ENCODE data around the gene PKNOX2. TPM values are rescaled to one million over a fixed set of nuclear protein-coding genes. Genes with fewer than 3 reads are reported as not detected.

Gene PKNOX2
- total RNA-seq, 1 experiment from 2014 or later: not detected

GRCh38 chr11:125188021-125188420, 23.5 kb downstream of the PKNOX2 start:
- in situ Hi-C loops (cut with HindIII; ENCODE audit: low pct_unique_long_range_greater_than_20kb, low sequenced_read_pairs): no loop called here
- DNase-seq (ENCODE audit: low read depth): no peak

- in situ Hi-C loops (cut with HindIII; ENCODE audit: low pct_unique_long_range_greater_than_20kb, low sequenced_read_pairs): no loop called here
- DNase-seq (ENCODE audit: low read depth): no peak
Measured at GRCh38 chr11:125190566-125190965, 26.0 kb downstream of the PKNOX2 start.

DNA sequence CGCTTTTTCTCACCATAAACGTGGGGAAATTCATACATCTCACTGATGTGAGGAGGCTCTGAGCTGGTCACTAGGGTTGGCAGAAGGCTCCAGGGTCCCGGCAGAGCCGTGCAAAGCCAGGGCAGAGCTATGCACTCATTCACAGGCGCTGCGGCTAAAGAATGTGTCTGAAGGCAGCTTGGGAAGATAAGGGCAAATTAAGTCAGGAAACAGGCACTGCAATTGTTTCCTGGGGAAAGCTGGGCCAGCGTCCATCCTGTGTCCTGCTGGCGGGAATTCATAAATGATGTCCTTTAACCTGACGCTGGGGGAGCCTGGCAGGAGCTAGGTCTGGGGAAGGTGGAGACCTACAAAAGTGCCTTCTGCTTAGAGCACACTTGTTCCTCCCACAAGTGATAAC, 27.6 kb downstream of the PKNOX2 start:
- DNase-seq (ENCODE audit: low read depth): no peak
- in situ Hi-C loops (cut with HindIII; ENCODE audit: low pct_unique_long_range_greater_than_20kb, low sequenced_read_pairs): no loop called here

DNA sequence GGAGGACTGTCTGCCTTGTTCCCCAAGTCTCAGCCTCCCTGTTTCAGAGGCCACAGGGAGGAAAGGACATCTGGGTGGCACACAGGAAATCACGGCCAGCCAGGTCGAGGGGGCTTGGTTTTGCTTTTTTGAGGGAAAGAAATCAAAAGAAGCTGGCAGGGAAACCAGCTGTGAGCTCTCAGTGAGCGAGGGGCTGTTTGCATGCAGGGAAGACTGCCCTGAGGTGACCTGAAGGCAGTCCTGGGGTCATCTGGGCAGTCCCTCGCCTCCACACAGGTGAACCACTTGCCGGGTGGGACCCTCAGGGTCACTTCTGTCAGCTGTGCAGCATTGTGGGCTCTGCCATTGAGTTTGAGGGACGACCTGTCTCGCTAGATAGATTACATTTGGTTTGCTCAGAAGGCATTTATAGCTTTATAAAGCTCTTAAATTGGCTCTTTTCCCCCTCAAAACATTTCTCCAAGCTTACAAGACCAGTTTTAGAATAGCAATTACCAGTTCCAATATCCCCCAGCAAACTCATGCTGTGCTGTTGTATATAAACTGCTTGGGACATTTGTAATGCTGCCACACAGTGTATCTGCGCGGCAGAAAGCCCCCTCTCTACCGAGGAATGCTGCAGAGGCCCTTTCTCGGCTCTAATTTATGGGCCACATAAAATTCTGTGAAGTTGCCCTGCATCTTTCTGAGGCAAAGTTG, 28.3 kb downstream of the PKNOX2 start:
- in situ Hi-C loops (cut with HindIII; ENCODE audit: low pct_unique_long_range_greater_than_20kb, low sequenced_read_pairs): no loop called here
- DNase-seq (ENCODE audit: low read depth): no peak

GRCh38 chr11:125193416-125193726, 28.8 kb downstream of the PKNOX2 start:
- no peak for DNase-seq (ENCODE audit: low read depth)
- in situ Hi-C loops (cut with HindIII; ENCODE audit: low pct_unique_long_range_greater_than_20kb, low sequenced_read_pairs): no loop called here

DNA sequence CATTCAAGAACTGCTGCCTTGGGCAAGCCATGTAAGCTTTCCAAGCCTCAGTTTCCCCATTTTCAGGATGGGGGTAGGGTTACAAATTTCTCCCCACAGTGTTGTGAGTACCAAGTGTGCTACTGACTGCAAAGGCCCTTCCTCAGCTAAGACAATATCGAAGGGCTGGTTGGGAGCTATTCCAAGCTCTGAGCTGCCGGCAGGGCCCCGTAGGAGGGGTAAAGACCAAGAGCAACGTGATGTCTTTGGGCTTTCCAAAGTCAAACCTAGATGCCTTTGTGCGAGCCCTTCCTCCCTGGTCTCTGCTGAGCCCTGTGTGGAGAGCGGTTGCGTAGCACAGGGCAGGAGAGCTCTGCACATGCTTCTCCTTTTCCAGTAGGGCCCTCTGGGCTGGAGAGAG, 29.3 kb downstream of the PKNOX2 start:
- in situ Hi-C loops (cut with HindIII; ENCODE audit: low pct_unique_long_range_greater_than_20kb, low sequenced_read_pairs): no loop called here
- no peak for DNase-seq (ENCODE audit: low read depth)

DNA sequence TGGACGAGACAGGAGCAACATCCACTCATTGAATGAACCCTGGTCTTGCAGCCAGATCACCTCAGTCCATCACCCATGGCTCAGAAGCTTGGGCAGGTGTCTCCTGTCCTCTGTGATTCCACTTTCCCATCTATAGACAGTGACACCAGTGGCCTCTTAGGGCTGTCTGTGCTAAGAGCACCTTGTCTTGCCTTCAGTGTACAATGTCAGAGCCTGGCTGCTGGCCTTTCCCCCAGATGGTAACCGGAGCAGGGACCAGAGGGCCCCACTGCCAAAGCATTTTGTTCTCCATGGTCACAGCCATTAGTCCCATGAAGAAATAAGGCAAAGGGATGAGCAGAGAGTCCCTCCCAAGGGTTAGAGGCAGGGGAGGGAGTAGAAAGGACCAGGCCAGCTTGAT, 35.4 kb downstream of the PKNOX2 start:
- in situ Hi-C loops (cut with HindIII; ENCODE audit: low pct_unique_long_range_greater_than_20kb, low sequenced_read_pairs): no loop called here
- no peak for DNase-seq (ENCODE audit: low read depth)

DNA sequence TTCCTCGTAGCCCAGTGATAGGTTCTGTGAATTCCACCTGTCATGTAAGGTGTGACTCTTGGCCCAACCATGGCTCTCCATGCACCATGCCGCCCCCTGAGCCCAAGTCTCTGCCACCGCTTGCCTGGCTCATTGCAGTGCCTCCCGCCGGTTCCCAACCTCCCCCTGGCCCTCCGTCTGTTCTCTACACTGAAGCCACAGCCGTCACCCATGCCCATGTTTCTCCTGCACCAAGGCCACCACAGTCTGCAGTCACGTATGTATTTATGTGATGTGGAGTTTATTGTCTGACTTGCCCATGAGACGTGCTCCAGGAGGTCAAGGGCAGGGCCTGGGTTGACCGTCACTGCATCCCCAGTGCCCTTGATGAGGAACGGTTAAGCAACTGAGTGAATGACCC, 35.9 kb downstream of the PKNOX2 start:
- no peak for DNase-seq (ENCODE audit: low read depth)
- in situ Hi-C loops (cut with HindIII; ENCODE audit: low pct_unique_long_range_greater_than_20kb, low sequenced_read_pairs): no loop called here

GRCh38 chr11:125201525-125202141, 37.1 kb downstream of the PKNOX2 start:
- no peak for DNase-seq (ENCODE audit: low read depth)
- in situ Hi-C loops (cut with HindIII; ENCODE audit: low pct_unique_long_range_greater_than_20kb, low sequenced_read_pairs): no loop called here

DNA sequence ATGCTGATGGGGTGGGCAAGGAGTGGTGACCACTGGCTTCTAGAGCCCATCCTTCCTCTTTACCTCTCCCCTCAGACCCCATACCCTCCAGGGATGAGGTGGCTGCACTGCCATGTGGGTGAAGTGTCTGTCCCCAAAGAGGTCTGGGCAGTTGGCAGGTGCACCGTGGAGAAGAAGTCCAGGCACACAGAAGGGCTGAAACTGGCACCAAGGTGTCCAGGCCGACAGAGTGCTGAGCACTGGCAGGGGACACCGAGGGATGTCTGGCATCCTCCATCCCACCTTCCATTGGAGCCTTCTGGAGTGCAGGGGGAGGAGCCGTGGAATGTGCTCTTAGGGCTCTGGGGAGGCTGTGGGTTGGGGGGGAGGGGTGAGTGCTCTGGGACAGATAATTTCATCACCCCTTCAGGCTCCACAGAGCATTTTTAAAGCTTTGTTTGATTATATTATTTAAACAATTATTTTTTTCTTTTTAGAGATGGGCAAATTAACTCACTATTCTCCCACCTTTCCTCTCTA, 37.9 kb downstream of the PKNOX2 start:
- in situ Hi-C loops (cut with HindIII; ENCODE audit: low pct_unique_long_range_greater_than_20kb, low sequenced_read_pairs): no loop called here
- no peak for DNase-seq (ENCODE audit: low read depth)

DNA sequence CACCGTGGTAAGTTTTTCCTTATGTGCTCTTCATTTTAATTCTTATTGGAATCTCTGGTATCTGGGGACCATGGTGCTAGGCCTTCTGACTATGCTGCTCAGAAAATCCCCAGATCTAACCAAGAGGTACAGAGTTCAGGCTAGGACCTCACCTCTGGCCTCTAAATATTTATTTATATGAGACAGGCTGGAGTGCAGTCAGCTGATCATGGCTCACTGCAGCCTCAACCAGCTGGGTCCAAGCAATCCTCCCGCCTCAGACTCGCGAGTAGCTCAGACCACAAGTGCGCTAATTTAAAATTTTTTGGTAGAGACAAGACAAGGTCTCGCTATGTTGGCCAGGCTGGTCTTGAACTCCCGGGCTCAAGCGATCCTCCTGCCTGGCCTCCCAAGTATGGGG, 38.4 kb downstream of the PKNOX2 start:
- in situ Hi-C loops (cut with HindIII; ENCODE audit: low pct_unique_long_range_greater_than_20kb, low sequenced_read_pairs): no loop called here
- no peak for DNase-seq (ENCODE audit: low read depth)

- in situ Hi-C loops (cut with HindIII; ENCODE audit: low pct_unique_long_range_greater_than_20kb, low sequenced_read_pairs): no loop called here
- DNase-seq (ENCODE audit: low read depth): no peak
Measured at GRCh38 chr11:125207866-125208425, 43.4 kb downstream of the PKNOX2 start.

- in situ Hi-C loops (cut with HindIII; ENCODE audit: low pct_unique_long_range_greater_than_20kb, low sequenced_read_pairs): no loop called here
- no peak for DNase-seq (ENCODE audit: low read depth)
Measured at GRCh38 chr11:125210066-125210465, 45.5 kb downstream of the PKNOX2 start.

DNA sequence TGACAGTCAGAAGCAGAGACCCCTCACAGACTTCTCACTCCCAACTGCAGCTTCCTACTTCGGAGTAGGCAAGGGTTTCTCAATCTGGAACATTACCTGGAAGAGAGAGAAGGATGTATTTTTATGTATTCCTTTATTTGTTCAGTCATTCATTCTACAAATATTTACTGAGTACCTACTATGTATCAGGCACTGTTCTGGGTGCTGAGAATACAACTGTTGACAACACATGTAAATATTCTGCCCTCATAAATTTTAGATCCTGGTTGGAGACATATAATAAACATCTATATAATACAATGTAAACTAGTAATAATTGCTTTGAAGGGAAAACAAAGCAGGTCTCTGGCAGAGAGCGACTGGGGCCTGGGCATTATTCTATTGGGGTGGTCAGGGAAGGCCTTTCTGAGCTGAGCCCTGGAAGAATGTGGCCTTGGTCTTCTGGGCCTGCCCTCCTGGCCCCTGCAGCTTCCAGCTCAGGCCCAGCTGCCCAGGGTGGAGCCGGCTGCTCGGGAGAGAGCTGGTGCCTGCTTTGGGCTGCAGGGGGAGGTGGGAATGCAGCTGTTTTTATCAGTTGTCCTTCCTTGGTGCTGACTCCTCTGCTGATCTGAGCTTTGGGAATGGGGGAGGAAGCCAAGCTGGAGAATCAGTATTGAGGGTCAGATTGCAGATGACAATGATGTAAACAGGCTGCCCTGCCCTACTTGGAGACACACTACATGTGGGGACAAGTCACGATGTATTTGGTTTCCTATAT, 46.8 kb downstream of the PKNOX2 start:
- in situ Hi-C loops (cut with HindIII; ENCODE audit: low pct_unique_long_range_greater_than_20kb, low sequenced_read_pairs): no loop called here
- no peak for DNase-seq (ENCODE audit: low read depth)

DNA sequence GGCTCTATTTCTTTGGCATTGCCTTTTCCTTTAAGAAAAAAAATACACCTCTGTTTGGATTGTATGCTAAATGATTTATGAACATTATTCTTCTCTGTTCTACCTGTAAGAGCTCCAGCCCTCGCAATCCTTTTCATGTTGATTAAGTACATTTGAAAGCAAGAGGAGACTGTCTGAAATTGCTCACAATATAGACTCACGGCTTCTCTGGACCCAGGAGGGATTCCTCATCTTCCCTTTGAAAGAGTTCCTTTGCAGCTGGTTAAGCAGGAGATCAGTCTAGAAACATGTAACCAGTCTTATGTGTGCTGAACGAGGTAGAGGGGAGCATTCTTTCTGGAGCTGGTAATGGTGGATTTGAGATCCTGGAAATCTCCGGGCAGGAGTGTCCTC, 47.4 kb downstream of the PKNOX2 start:
- in situ Hi-C loops (cut with HindIII; ENCODE audit: low pct_unique_long_range_greater_than_20kb, low sequenced_read_pairs): no loop called here

GRCh38 chr11:125214601-125215565, 50.3 kb downstream of the PKNOX2 start:
- DNase-seq (ENCODE audit: low read depth): no peak
- in situ Hi-C loops (cut with HindIII; ENCODE audit: low pct_unique_long_range_greater_than_20kb, low sequenced_read_pairs): no loop called here

More for the DNA sequence above, 47.4 kb downstream of the PKNOX2 start:
- no peak for DNase-seq (ENCODE audit: low read depth)

- DNase-seq (ENCODE audit: low read depth): no peak
- in situ Hi-C loops (cut with HindIII; ENCODE audit: low pct_unique_long_range_greater_than_20kb, low sequenced_read_pairs): no loop called here
Measured at GRCh38 chr11:125215976-125216375, 51.4 kb downstream of the PKNOX2 start.

GRCh38 chr11:125218336-125218735, 53.8 kb downstream of the PKNOX2 start:
- in situ Hi-C loops (cut with HindIII; ENCODE audit: low pct_unique_long_range_greater_than_20kb, low sequenced_read_pairs): no loop called here
- no peak for DNase-seq (ENCODE audit: low read depth)
